ENCODE results near the gene RET.

GRCh38 chr10:43132867-43133787, 56.3 kb downstream of the RET start:
- no peak for TF ChIP-seq CTCF (IDR thresholded peaks at IDR 0.05)
- no peak for TF ChIP-seq EP300 (IDR thresholded peaks at IDR 0.05)
- no peak for TF ChIP-seq POLR2A (IDR thresholded peaks at IDR 0.05)

Measured in sigmoid colon (tissue), 4 donors.